Neural crest cell (in vitro differentiated cells): ENCODE results near the gene RNU4-1. TPM values are rescaled to one million over a fixed set of nuclear protein-coding genes. Genes with fewer than 3 reads are reported as not detected.

Source experiments
- DNase-seq: peaks from one replicate; pipeline ENCODE4 v3.0.0; 2021; ENCODE audit warnings: low read depth, mixed read lengths, low spot score
- H3K27ac Mint-ChIP-seq: one replicate; pipeline ENCODE4 v1.8.0; 2021; ENCODE audit warnings: mild to moderate bottlenecking, mixed read lengths; ENCODE audit not compliant: unreplicated experiment
- H3K27me3 Mint-ChIP-seq: 2 replicates; pipeline ENCODE4 v1.8.0; 2021; ENCODE audit warnings: low read depth, mild to moderate bottlenecking, mixed read lengths
- H3K36me3 Mint-ChIP-seq: 2 replicates; pipeline ENCODE4 v1.8.0; 2021; ENCODE audit warnings: low read depth, mild to moderate bottlenecking, mixed read lengths
- H3K4me1 Mint-ChIP-seq: 2 replicates; pipeline ENCODE4 v1.8.0; 2021; ENCODE audit warnings: mixed read lengths
- H3K4me3 Mint-ChIP-seq: one replicate; pipeline ENCODE4 v1.8.0; 2021; ENCODE audit warnings: mild to moderate bottlenecking, mixed read lengths
- H3K9me3 Mint-ChIP-seq: 2 replicates; pipeline ENCODE4 v1.8.0; 2021; ENCODE audit warnings: mixed read lengths
- total RNA-seq: library from RNA; stranded (reverse); gene quantifications from 2 replicates; pipeline ENCODE4 v1.2.1, GENCODE V29; 2021
- TF ChIP-seq, protein P1 (sequence below): fragments of 200-600 bp; sonication (generic); conservative IDR thresholded peaks from 2 replicates; pipeline ENCODE4 v1.5.0; 2021; ENCODE audit warnings: antibody characterized with exemption, mild to moderate bottlenecking

The RNU4-1 gene
- total RNA-seq, 1 donor from 2014 or later = 4,941 TPM

- Mint-ChIP-seq H3K27me3 (peaks cover 33% of the 10 kb centered on the region), H3K9me3 (no peaks in the 10 kb centered on the region), H3K27ac (no peak overlapping the region), H3K36me3 (no peaks in the 10 kb centered on the region), H3K4me3 (peak overlapping the region; percentile 94), H3K4me1 (peaks cover 8% of the 10 kb centered on the region)
- no peak for DNase-seq
- TF ChIP-seq, protein P1, sequence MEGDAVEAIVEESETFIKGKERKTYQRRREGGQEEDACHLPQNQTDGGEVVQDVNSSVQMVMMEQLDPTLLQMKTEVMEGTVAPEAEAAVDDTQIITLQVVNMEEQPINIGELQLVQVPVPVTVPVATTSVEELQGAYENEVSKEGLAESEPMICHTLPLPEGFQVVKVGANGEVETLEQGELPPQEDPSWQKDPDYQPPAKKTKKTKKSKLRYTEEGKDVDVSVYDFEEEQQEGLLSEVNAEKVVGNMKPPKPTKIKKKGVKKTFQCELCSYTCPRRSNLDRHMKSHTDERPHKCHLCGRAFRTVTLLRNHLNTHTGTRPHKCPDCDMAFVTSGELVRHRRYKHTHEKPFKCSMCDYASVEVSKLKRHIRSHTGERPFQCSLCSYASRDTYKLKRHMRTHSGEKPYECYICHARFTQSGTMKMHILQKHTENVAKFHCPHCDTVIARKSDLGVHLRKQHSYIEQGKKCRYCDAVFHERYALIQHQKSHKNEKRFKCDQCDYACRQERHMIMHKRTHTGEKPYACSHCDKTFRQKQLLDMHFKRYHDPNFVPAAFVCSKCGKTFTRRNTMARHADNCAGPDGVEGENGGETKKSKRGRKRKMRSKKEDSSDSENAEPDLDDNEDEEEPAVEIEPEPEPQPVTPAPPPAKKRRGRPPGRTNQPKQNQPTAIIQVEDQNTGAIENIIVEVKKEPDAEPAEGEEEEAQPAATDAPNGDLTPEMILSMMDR = no peak
These were observed 31.9 kb upstream of the RNU4-1 start for GRCh38 chr12:120324841-120325417.

- Mint-ChIP-seq H3K27me3 (peaks cover 33% of the 10 kb centered on the region), H3K4me1 (peaks cover 8% of the 10 kb centered on the region), H3K36me3 (no peaks in the 10 kb centered on the region), H3K4me3 (peak overlapping the region; percentile 2), H3K27ac (no peak overlapping the region), H3K9me3 (no peaks in the 10 kb centered on the region)
- TF ChIP-seq, protein P1 = no peak
- no peak for DNase-seq
These were observed 30.7 kb upstream of the RNU4-1 start for GRCh38 chr12:120323772-120324171.

GRCh38 chr12:120321382-120322202 is 28.6 kb upstream of the RNU4-1 start:
- Mint-ChIP-seq H3K36me3 (no peaks in the 10 kb centered on the region), H3K4me3 (no peak overlapping the region), H3K27ac (no peak overlapping the region), H3K4me1 (peaks cover 20% of the 10 kb centered on the region), H3K27me3 (peaks cover 35% of the 10 kb centered on the region), H3K9me3 (no peaks in the 10 kb centered on the region)
- no peak for DNase-seq
- TF ChIP-seq, protein P1 = no peak

DNA sequence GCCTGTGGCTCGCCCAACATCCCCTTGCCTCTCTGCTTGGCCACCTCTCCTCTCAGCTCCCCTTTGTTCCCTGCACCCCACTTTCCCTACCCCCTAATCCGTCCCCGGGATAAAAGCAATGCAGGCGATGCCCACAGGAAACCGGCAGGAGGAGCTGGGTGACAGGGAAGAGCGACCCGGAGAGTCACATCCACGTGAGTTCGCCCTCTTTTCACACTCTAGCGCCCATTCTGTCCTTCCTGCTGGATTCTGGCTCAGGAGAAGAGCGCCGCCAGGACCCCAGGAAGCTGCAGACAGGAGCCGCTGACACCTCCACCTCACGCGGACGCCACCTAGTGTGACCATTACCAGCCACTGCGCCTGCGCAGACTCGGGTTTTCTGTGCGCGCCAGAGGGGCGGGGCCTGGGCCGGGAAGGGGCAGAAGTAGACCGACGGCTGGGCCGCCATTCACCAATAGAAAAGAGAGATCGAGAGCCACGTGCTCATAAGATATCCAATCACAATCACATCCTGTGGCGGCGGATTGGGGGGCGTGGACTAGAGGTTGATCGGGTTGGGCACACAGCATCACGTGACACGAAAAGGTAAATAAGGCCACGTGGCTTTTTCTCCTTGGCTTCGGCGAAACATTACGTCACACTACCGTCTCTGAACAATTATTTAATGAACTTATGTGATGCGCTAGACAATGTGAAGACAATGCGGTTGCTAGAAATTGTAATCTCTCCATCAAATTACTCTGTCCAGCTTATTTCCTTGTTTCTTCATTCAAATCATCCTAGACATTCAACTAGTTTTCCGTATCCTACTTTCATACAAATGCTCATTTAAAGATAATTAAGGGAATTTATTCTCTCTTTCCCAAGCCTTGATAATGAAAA is 24.4 kb upstream of the RNU4-1 start:
- Mint-ChIP-seq H3K27ac (peak overlapping the region; percentile 52), H3K9me3 (no peaks in the 10 kb centered on the region), H3K4me1 (peaks cover 14% of the 10 kb centered on the region), H3K36me3 (no peaks in the 10 kb centered on the region), H3K27me3 (peaks cover 18% of the 10 kb centered on the region), H3K4me3 (peak overlapping the region; percentile 78)
- peak; percentile 100 for DNase-seq
- TF ChIP-seq, protein P1 = peak; percentile 68

- DNase-seq = no peak
- Mint-ChIP-seq H3K4me3 (peak overlapping the region; percentile 78), H3K27me3 (peaks cover 14% of the 10 kb centered on the region)
These were observed 23.8 kb upstream of the RNU4-1 start for GRCh38 chr12:120316798-120317223.

More at GRCh38 chr12:120316798-120317223, 23.8 kb upstream of the RNU4-1 start:
- Mint-ChIP-seq H3K27ac (peak overlapping the region; percentile 52), H3K4me1 (peaks cover 14% of the 10 kb centered on the region), H3K9me3 (no peaks in the 10 kb centered on the region), H3K36me3 (no peaks in the 10 kb centered on the region)
- TF ChIP-seq, protein P1 = no peak
